Measurements from ENCODE around the gene TEX36.
"Not testable (repeated sequence)": the region's sequence is repeated elsewhere in the genome, so short reads cannot be mapped to it uniquely, and the experiment has no call there.

The TEX36 gene

GRCh38 chr10:125692601-125693523 lies 9.9 kb upstream of the TEX36 start:
- no peak for DNase-seq (ENCODE audit: low read depth in 2 of 2)

- DNase-seq (ENCODE audit: low read depth in 2 of 2) = no peak
These were observed 9.2 kb upstream of the TEX36 start for GRCh38 chr10:125692196-125692595.

DNA sequence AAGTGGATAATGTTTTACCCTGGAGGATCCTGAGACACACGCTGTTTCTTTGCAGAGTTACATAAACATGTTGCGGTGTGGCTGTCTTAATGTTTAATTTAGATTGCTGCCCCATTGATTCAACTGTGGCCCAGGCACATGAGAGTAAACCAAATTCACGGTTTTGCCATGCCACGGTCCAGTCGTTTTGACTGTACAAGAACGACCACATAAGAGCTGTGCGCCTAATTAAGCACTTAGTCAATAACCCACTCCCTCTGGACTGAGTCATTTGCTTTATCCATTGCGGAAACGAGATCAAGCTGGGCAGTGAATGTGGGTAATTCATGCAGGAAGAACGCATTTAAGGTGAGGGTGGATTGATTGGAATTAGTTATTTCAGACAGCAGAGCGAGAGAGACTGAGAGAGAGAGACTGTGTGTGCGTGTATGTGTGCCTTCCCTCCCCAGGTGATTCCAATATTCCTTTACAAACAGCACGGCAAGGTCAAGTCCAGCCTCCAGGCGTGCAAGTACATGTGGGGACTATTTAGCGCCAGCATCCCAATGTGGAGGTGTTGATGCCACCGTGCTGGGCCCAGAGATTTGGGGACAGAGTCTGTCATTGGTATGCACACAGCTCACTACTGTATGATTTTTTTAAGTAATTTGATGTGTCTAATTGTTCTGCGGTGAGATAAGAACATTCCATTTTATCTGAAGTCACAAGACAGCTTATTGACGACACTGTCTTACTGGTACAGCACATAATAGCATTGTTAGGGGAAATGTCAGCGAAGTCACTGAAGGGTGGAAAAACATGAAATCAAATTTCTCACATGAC lies 8.4 kb upstream of the TEX36 start:
- DNase-seq (ENCODE audit: low read depth in 2 of 2) = no peak

DNA sequence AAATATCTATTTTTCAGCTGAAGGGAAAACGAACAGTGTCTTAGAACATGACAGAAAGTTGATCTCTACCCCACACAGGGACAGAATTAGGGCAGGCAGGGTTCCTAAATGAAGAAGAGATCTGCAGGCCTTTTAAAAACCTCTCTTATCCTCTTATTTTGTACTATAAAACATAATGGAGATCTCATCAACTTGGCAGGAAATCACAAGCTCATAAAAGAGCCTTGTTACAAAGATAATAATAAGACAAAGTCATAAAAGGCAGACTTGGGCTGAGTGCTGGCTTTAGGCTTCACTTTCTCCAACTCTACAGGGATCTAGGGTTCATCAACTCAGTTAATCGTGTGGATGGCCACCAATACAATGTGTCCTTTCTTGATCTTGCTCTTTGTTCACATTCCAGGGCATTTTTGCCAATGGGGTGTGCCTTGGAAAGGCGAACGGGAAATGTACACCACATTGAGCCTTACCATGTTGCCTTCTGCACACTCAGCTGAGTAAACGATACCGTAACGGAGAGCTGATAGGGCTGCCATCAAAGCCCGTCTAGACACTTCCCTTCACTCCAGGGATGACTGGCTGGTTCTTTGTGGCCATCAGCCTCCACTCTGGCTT lies 7.1 kb upstream of the TEX36 start:
- no peak for DNase-seq (ENCODE audit: low read depth in 2 of 2)

DNA sequence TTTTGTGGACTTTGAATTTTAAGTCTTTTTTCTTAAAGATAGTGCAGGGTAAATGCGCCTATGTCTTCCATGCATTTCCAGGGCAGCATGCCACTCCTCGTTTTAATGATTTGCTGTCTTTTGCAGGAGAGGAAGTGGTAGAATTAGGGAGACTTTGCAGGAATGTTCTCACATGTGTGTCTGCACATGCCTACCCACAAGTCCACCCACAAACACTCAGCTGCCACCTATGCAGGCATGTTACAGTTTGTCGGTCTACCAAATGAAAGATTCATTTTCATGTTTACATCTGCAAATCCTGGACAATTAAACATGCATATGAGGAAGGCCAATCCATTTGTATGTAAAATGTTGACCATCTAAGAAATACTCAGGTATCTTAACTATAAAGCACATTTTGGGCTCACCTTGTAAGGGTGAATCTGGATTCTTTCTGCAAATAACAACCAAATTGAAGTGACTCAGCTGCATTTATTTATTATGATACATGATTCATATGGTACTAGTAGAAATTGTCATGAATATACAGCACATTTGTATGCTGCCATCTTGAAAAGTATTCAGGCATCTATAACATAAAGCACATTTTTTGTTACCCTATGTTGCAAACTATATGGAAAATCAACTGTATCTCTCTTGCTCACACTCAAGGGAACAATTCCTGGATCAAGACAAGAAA lies 4.7 kb upstream of the TEX36 start:
- no peak for DNase-seq (ENCODE audit: low read depth in 2 of 2)

GRCh38 chr10:125684581-125684980 lies 1.6 kb upstream of the TEX36 start:
- DNase-seq (ENCODE audit: low read depth in 2 of 2) = no peak

DNA sequence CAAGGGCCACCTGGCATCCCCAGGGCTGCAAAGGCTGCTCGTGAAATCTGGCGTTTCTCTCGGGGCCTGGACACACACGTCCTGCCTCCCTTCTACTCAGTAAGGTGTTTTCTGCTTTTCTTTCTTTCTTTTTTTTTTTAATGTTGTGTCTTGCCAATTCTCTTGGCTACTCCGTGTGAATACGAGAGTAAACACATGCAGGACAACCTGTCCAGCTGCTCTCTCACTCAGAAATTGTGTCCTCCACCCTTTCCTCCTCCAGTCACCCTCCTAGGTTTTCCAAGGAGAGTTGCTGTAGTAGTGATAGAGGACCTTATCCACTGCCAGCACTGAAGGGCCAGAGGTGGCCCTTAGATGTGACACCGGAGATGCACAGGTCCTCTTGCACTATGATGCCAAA lies 858 bp upstream of the TEX36 start:
- DNase-seq (ENCODE audit: low read depth in 2 of 2) = no peak

- DNase-seq (ENCODE audit: low read depth in 2 of 2) = no peak
These were observed 3.5 kb downstream of the TEX36 start for GRCh38 chr10:125679436-125679835.

GRCh38 chr10:125672884-125673283 lies 10.1 kb downstream of the TEX36 start:
- DNase-seq (ENCODE audit: low read depth in 2 of 2) = no peak

GRCh38 chr10:125662584-125662983 lies 20.4 kb downstream of the TEX36 start:
- no peak for DNase-seq (ENCODE audit: low read depth in 2 of 2)

GRCh38 chr10:125661941-125662515 lies 20.9 kb downstream of the TEX36 start:
- no peak for DNase-seq (ENCODE audit: low read depth in 2 of 2)

GRCh38 chr10:125661431-125661940 lies 21.5 kb downstream of the TEX36 start:
- no peak for DNase-seq (ENCODE audit: low read depth in 2 of 2)

DNA sequence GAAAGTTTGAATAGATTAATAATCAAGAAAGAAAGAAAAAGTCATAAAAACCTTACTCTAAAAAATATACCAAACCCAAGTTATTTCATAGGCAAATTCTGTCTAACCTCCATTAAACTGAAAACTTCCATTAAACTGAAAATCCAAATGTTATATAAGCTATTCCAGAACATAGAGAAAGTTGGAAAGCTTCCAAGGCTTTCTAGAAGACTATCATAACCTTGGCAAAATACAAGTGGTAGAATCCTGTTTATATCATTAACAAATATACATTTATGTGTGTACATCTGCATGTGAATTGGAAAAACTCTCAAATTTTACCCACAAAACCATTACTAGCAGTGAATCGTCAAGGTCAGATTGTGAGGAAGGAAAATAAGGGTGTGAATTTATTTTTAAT lies 23.9 kb downstream of the TEX36 start:
- DNase-seq (ENCODE audit: low read depth in 2 of 2) = no peak

- DNase-seq (ENCODE audit: low read depth in 2 of 2) = no peak
These were observed 26.4 kb downstream of the TEX36 start for GRCh38 chr10:125656523-125656922.

GRCh38 chr10:125653113-125653512 lies 29.9 kb downstream of the TEX36 start:
- DNase-seq (ENCODE audit: low read depth in 2 of 2) = not testable (repeated sequence)

DNA sequence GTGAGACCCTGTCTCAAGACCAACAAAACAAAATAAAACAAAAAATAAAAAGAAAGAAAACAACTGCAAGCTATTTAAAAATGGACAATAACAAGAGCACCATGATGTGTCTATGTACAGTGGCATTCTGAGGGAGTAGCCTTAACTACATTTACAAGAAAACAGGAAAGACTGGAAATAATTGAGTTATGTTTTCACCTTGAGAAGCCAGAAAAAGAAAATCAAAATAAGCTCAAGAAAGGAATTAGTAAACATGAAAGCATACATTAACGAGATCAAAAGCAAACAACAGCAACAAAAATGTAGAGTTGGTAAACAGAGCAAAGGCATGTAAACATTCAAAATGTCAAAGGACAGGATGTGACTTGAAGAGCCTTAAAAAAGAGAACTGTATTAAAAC lies 36.7 kb downstream of the TEX36 start:
- DNase-seq (ENCODE audit: low read depth in 2 of 2) = no peak

DNA sequence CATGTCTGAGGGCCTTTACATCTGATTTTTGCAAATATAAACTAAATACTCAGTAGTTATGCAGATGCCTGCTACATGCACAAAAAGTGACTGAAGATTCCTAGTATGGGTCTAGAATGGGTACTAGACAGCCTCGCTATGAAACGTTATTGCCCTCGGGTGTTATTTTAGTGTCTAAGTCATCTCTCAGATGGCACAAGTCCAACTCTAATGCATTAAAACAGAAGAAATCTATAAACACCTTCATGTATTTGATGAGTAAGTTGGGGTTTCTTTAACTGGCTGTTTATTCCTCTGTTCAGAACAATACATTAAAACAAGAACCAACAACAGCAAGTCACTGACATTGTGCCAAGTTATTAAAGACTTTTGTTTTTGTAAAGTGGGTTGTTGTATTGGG lies 41.6 kb downstream of the TEX36 start:
- DNase-seq (ENCODE audit: low read depth in 2 of 2) = no peak

GRCh38 chr10:125640653-125641052 lies 42.3 kb downstream of the TEX36 start:
- no peak for DNase-seq (ENCODE audit: low read depth in 2 of 2)

DNA sequence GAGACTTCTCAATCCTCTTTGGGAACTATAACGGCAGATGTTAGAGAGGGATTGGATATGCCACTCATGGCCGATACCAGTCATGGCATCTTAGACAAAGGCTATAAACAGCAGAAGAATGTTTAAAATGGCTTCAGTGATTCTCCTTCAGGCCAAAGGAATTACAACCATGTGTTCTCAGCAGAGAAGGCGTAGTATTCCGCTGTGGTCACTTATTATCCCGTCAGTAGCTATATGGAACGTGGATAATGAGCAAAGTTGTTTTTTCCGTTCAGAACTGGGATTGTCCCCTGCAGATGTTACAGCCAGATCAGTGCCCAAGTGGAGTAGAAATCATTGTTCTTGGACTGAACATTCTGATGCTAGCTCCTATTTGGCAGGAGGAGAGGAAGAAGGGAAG lies 43.1 kb downstream of the TEX36 start:
- no peak for DNase-seq (ENCODE audit: low read depth in 2 of 2)

GRCh38 chr10:125638555-125638954 lies 44.4 kb downstream of the TEX36 start:
- no peak for DNase-seq (ENCODE audit: low read depth in 2 of 2)

DNA sequence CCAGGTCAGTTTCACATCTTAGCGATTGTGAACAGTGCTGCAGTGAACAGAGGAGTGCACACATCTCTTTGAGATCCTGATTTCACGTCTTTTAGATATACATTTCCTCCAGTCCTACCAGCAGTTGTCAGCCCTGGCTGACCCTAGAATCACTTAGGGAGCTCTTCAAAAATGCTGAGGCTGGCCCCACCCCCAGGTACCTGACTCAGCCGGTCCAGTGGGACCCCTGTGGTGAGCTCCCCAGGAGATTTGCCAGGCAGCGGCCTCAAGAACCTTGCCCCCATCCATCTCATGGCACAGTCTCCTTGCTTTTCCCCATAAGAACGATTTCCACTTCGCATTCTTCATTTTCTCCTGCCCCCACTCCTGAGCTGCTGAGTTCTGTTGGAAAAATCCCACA lies 45.5 kb downstream of the TEX36 start:
- no peak for DNase-seq (ENCODE audit: low read depth in 2 of 2)

All from stimulated activated CD4-positive, alpha-beta T cell treated with anti-CD3 and anti-CD28 coated beads, Interleukin-1b, Interleukin-23, amount 100 ng/mL, for 1 hour (primary cell).